ENCODE data around the gene MEN1.

Gene MEN1

DNA sequence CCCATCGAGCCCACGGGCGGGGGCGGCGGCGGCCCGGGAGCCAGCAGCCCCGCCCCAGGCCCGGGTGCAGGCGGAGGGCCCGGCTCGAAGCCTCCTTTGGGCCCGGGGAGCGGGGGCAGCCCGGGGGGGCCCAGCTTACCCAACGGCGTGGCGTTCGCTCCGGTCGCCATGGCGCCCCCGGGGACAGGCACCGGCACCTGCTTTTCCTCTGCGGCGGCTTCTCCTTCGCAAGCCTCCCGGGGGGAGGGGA lies 32.2 kb downstream of the MEN1 start:
- DNase-seq: no peak

GRCh38 chr11:64777449-64778222 lies 32.7 kb downstream of the MEN1 start:
- DNase-seq: peak; percentile 80

DNA sequence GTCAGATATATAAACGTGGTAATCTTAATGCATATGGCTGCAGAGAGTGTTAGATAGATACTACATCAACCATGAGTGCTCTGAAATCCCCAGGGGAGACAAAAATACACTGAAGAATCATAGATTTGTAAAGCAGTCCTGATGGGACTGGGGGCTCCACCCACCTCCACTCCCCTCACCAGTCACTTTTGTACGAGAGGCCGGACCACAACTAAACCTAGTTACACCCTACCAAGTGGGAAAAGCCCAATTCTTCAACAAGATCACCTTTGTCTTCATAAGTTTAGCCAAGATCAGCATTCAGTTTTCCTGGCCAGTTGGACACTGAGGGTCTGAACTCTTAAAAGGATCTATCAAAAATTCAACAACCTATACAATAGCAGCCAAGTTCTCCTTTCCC lies 33.5 kb downstream of the MEN1 start:
- no peak for DNase-seq

GRCh38 chr11:64776425-64776824 lies 33.9 kb downstream of the MEN1 start:
- no peak for DNase-seq

- DNase-seq: no peak
Observed at GRCh38 chr11:64774144-64774543, 36.2 kb downstream of the MEN1 start.

- DNase-seq: no peak
Observed at GRCh38 chr11:64772303-64773018, 37.9 kb downstream of the MEN1 start.

- DNase-seq: no peak
Observed at GRCh38 chr11:64771861-64772260, 38.5 kb downstream of the MEN1 start.

DNA sequence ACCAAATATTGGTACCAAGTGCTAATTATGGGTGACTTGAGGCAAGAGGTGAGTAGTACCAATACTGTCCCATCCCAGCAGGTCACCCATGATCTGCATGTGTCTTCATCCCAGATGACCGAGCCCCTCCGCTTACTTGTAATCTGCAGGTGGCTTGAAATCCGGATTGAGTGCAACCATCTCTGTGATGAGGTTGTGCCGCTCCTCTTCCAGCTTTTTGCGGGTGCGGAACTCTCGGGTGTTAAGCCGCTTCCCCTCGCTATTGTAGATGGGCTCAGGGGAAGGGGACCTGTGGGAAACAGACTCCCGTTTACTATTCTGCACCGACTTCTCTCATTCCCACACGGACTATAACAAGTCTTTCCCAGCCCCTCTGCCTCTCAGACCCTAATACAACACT lies 40.2 kb downstream of the MEN1 start:
- no peak for DNase-seq

DNA sequence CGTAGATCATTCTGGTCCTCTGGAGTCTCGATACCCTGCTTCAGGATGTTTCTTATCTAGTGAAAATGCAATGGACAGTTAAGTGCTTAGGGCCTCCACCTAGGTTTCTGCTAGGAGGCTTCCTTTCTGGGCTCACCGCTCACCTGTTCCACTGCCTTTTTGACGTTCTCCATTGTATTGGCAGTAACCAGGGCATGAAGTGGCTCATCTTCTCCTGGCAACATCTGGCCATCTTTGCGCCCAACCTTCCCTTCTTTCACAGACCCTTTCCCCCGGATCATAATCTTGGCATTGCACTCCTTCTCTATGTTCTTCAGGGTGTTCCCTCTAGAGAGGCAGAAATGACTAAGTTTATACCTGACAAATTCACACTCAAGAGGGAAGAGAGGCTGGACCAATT lies 41.1 kb downstream of the MEN1 start:
- no peak for DNase-seq

GRCh38 chr11:64768300-64768694 lies 42.1 kb downstream of the MEN1 start:
- DNase-seq: no peak

DNA sequence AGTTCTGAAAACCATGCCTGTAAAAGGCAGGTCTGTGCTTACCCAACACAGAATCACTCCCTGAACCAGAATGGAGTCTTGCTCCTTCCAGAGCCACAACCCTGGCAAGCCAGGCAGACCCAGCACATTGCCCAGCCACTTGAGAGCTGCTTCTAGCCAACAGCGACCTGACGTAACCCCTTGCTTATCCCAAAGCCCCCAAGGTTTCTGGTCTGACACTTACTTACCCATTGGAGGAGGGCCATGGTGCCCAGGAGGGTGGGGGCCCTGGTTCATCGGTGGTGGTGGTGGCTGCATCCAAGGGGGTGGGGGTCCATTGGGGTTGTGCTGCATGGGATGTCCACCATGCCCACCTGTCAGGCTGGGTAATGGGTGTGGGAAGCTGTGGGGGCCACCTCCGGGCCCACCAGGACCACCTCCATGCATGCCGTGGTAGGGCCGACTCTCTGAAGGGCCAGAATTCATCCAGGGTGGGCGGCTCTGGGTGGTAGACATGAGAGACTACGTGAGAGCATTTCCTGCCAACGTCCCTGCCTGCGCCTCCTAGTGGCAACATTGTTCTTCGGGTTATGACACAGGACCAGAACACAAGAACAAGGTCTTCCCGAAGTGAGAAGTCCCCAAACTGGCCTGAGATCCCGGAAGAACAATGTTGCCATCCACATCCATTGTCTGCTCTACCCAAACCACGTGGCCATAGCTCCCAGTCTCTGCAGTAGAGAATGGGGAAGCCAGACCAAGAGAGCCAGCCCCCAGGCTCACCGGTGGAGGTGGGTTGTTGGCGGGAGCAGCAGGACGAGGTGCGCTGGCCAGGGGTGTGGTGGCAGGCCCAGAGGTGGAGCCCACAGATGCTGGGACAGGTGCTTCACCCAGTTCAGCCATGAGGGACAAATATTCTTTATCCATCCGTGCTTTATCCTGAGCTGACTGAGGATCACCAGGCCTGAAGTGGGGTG lies 42.7 kb downstream of the MEN1 start:
- DNase-seq: peak; percentile 16

GRCh38 chr11:64766881-64767280 lies 43.5 kb downstream of the MEN1 start:
- no peak for DNase-seq

GRCh38 chr11:64765851-64766665 lies 44.3 kb downstream of the MEN1 start:
- no peak for DNase-seq

GRCh38 chr11:64765291-64765850 lies 45.0 kb downstream of the MEN1 start:
- no peak for DNase-seq

DNA sequence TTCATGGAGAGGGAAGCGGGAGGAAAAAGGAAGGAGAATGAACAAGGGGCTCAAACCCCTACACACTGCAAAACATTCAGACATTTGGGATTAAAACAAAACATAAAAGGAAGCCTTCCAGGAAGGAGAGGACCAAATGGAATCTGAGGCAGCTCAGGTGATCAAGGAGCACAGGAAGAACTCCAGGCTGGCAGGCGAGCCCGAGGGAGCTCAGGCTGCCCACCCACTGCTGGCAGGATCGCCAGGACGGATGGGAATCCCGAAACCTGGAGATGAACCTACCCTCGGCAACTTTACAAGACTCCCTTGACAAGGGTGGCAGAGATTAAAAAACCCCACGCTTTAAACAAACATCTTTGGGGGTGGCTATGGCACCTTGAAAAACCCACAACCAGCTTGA lies 45.6 kb downstream of the MEN1 start:
- DNase-seq: no peak

- DNase-seq: no peak
Observed at GRCh38 chr11:64764040-64764611, 46.2 kb downstream of the MEN1 start.

GRCh38 chr11:64763526-64764039 lies 46.8 kb downstream of the MEN1 start:
- DNase-seq: no peak

GRCh38 chr11:64762674-64763525 lies 47.5 kb downstream of the MEN1 start:
- DNase-seq: no peak

GRCh38 chr11:64762277-64762673 lies 48.1 kb downstream of the MEN1 start:
- no peak for DNase-seq

DNA sequence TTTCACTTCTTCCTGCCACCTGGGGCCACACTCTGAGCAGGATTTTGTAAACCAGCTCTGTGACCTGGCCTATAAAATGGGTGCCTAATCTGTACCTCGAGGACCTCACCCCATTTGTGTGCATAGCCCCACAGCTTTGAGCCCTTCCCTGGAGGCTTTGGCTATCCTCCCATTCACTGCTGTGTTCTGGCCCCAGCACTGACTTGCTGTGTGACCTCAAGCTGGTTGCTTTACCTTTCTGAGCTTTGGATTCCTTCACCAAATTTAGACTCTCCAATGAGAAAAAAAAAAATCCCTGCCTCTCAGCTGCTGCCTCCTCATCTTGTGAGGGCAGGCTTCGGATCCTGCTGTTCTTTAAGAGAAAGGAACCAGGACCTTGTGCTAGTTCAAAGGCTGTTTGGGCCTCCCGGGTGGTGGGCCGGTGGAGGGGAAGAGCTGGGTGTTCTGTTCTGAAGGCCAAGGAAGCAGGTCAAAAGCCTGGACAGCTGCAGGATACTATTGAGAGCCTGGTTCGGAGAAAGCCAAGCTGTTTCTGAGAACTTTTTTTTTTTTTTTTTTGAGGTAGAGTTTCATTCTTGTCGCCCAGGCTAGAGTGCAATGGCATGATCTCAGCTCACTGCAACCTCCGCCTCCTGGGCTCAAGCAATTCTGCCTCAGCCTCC lies 49.5 kb downstream of the MEN1 start:
- DNase-seq: no peak
